GM21381 (cell line): Measurements from ENCODE around the gene HTRA1.

Source experiments
- ATAC-seq: cut with Tn5 transposase; IDR thresholded peaks from one replicate; pipeline ENCODE4 v1.9.1; 2021; ENCODE audit warnings: mild to moderate bottlenecking, moderate library complexity; ENCODE audit not compliant: unreplicated experiment

Gene HTRA1

GRCh38 chr10:122454603-122455080 is 6.7 kb upstream of the HTRA1 start, which contains the start of gene ARMS2:
ARMS2 (plus strand) TSS chr10:122454653; CDS start chr10:122454728, 75 bp downstream.
- ATAC-seq: no peak

DNA sequence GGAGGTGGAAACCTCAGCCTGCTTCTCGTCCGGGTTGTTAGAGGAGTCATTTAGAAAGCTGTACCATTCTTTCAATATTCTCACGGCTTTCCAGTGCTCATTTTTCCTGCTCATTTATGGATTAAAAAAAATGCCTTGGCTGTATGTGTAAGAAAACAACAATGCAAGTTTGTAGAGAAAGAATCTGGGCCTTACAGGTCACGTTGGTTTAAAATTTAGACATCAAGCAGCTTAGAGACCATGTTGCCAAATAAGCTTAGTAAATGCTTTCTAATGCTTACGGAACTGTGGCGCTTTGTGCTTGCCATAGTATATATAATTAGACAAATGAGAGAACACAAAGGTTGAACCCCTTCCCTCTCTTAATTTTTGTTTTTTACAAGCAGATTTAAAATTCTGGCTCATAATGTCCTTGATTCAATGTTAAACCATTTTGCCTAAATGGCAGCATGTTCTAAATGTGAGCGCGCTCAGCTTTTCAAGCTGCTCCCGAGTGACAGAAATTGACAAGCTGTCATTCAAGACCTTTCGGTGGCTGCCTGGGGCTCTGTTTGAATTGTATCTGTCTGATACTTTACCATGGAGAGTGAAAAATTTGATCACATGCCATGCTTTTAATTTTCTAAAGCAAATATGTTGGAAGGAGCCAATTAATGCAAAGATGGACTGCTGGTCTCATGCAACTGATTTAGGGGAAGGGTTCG is 5.8 kb upstream of the HTRA1 start:
- no peak for ATAC-seq

DNA sequence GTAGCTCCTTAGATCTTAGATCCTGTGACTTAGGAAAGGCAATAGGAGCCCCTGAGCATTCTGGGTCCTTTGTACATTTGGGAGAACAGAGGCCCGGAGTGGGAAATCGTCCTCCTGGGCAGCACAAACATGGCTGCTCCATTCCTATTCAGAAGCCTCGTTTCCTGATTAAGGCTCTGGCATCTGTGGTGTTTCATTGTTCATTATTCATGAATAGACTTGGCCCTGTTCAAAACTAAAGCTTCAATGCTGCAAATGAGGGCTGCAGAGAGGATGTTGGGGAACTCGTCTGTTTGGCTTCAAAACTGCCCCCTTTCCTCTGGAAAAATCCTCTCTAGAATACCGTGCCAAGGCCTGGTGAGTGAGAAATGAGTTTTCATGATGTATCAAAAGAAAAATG is 3.4 kb upstream of the HTRA1 start:
- ATAC-seq: no peak

- no peak for ATAC-seq
These were observed 2.7 kb upstream of the HTRA1 start for GRCh38 chr10:122458693-122459092.

- no peak for ATAC-seq
These were observed 1.6 kb upstream of the HTRA1 start for GRCh38 chr10:122459561-122460273.

DNA sequence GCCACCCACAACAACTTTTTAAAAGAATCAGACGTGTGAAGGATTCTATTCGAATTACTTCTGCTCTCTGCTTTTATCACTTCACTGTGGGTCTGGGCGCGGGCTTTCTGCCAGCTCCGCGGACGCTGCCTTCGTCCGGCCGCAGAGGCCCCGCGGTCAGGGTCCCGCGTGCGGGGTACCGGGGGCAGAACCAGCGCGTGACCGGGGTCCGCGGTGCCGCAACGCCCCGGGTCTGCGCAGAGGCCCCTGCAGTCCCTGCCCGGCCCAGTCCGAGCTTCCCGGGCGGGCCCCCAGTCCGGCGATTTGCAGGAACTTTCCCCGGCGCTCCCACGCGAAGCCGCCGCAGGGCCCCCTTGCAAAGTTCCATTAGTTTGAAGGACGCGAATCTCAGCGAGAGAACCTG is 461 bp upstream of the HTRA1 start:
- no peak for ATAC-seq

DNA sequence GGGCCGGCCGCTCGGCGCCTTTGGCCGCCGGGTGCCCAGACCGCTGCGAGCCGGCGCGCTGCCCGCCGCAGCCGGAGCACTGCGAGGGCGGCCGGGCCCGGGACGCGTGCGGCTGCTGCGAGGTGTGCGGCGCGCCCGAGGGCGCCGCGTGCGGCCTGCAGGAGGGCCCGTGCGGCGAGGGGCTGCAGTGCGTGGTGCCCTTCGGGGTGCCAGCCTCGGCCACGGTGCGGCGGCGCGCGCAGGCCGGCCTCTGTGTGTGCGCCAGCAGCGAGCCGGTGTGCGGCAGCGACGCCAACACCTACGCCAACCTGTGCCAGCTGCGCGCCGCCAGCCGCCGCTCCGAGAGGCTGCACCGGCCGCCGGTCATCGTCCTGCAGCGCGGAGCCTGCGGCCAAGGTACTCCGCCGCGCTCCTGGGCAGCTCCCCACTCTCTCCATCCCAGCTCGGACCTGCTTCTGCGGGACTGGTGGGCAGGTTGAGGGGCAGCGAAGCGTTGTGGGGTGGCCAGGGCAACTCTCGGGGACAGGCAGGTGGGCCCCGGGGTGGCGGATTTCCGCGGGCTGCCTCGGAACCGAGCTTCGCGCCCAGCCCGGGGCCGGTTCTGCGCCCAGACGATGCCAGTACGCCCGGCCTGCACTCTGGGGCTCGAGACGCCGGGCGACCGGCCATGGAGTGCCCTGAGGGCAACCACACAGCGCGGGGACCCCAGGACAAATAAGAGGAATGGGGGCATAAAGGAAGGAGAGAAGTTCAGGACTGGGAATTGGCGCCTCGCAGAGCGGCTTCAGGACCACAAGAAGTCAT is 578 bp downstream of the HTRA1 start:
- no peak for ATAC-seq

DNA sequence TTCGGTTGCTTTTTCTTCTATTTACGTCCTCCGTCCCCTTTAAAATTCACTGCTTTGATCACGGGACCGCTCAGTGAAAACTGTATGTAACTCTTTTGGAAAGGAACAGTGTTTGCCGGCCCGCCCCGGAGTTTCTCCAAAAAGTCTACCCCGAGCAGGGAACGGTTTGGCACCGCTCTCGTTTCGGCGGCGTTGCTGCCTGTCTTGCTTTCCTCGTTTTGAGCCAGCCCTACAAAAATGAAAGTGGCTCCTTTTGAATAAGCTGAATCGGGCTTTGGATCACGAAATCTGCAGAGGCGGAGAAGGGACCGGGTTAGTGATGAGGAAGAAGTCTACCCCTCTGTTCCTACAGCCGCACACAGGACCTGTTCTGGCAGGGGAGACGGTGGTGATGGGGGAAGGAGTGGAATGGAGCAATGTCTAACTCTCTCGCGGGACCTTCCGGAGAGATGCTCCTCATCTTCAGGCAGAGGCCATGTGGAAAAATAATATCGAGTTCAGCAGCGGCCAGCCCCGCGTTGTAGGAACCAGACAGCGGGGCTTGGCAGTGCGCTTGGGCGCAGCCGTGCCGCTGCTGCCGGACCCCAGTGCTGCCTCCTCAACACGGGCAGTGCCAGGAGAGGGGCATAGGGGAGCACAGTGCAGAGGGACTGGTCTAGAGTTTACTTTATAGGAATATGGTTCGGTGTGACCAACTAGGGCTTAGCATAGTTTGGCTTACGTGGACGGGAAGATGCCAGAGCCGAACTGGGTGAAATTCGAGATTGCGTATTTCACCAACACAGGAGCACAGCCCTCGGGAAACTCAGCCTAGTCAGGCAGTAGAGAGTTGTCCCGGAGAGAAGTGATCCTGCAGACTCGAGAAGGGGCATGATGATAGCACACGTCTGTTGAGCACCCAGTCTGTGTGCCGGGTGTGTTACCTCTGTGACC is 1.4 kb downstream of the HTRA1 start:
- ATAC-seq: no peak

- no peak for ATAC-seq
These were observed 2.3 kb downstream of the HTRA1 start for GRCh38 chr10:122463466-122464249.

DNA sequence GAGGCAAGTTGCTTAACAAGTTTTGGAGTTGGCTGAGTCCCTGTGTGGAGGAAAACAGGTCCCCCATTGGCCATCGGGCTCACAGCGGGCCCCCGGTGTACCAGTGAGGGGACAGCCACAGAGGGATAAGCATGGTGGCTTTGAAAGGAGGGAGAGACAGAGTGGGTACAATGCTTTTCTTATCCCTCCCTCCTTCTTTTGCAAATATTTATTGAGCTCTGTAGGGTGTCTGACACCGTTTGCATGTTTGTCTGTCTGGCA is 2.8 kb downstream of the HTRA1 start:
- ATAC-seq: no peak

DNA sequence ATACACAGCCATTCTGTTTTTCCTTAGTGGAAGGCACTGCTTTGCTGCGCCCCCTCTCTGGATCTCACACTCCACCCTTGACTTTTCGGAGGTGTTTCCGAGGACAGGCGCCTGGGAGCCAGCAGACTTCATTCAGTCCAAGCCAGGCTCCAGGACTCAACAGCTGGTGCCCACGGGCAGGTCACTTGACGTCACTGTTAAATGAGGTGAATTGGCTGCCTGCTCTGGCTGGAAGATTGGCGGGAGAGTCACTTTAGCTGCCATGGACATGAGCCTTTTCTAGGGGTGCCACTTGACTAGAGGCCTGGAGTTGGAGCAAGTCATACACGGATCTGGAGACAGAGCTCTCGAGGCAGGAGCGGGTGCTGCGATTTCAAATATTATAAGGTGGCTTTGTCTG is 3.2 kb downstream of the HTRA1 start:
- ATAC-seq: no peak

- ATAC-seq: no peak
These were observed 4.2 kb downstream of the HTRA1 start for GRCh38 chr10:122465401-122466040.

DNA sequence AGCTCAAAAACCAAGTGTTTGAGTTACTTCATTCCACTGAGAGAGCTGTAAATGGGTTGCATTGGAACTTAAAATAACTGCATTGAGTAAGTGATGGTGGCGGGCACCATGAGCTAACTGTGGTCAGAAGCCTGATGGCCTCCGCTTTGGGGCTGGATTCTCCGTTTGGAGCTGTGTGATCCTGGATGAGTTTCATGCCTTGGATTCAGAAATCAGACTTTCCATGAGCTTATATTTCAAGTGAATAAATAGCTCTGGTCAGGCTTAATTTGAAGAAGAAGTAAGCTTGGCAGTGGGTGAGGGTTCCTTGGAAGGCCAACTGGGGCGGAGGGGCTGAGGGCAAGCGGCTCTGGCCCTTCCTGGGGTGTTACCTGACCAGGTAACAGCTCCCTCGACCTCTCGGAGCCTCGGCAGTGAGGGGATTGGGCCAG is 5.6 kb downstream of the HTRA1 start:
- ATAC-seq: no peak

GRCh38 chr10:122467701-122468100 is 6.3 kb downstream of the HTRA1 start:
- ATAC-seq: no peak

- no peak for ATAC-seq
These were observed 7.1 kb downstream of the HTRA1 start for GRCh38 chr10:122468307-122468925.

DNA sequence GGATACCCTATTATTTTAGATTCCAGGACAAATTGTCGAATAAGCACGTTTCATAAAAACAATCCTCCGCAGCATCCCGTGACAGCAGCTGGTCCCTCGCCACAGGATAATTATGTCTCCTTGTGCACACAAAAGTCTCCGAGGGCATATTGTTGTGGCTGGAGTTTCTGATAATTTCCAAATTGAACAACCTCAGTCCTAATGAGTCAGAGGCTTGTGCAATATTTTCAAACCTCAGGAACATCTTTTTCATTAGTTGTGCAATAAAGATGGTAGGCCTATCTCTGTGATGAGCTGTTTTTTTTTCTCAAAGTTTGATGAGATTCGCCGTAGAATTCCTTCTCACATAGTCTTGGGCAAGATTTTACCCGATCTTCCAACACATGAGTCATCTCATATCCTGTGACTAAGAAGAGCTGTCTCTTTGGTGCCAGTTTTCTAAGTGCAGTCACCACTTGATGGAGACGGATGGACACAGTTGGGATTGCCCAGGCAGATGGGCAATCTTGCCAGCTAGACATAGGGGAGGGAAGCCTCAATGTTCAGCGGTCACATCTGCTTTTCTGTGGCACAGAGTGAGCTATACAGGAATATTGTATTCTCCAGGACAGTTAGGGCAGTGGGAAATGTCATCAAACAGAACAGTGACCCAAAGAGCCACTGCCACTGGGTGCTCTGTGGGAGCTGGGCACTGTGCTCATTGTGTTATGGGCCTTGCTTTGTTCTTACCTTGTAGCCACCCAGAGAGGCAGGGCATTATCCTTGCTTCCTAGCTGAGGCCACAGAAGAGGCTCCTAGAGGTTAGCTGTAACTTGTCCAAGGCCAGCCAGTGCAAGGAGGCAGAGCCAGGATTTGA is 7.8 kb downstream of the HTRA1 start:
- ATAC-seq: no peak

- ATAC-seq: no peak
These were observed 8.5 kb downstream of the HTRA1 start for GRCh38 chr10:122469848-122470247.

DNA sequence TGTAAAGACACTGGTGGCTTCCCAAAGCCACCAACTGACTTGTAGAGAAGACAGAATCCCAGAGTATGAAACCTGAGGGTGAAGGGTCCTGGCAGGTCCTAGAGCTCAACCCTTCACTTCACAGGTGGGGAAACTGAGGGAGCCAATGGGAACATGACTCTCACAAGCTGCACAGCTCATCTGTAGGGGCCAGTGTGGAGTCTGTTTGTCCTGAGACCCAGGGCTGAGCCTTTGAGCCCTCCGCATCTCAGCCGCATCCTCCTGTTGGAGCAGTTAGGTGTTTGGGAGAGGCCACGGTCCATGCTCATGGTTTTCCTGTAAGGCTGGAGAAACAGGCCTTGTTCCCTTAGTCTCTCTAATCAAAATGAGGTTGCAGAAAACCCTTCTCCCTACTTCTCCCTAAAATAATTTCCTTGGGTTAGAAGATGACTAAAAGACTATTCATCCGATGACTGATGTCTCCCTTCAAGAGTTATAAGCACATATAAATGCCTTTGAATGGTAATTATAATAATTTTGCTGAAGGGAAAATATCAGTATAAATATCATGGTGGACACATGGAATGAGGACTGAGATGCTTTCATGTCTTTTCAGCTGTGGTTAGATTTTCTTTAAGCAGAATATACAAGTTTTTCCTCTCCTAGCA is 10.3 kb downstream of the HTRA1 start:
- no peak for ATAC-seq
